Heart left ventricle (tissue), 16 donors: Measurements from ENCODE around the gene RHBDF1. TPM values are rescaled to one million over a fixed set of nuclear protein-coding genes. Genes with fewer than 3 reads are reported as not detected.

Source experiments
- ATAC-seq, 4 donors: fragments of 200-7000 bp; cut with Tn5 transposase; one replicate each; pipeline ENCODE4 v1.9.1; 2020 to 2022; ENCODE audit warnings: moderate library complexity in 4 of 4, mild to moderate bottlenecking in 3 of 4, moderate number of reproducible peaks in 1 of 4
- DNase-seq, 5 donors: peaks; one replicate each; pipeline ENCODE4 v3.0.0-alpha.2; 2020
- H3K27ac ChIP-seq, 12 donors: fragments of 200-600 bp; sonication (generic) in 4 of 12; one replicate each; pipeline versions ENCODE4 v1.5.0 to v1.8.0; 2016 to 2022; ENCODE audit warnings: mild to moderate bottlenecking in 2 of 12
- H3K27me3 ChIP-seq, 9 donors: fragments of 200-600 bp; sonication (generic) in 2 of 9; one replicate each; pipeline versions ENCODE4 v1.5.1 to v1.8.0; 2016 to 2022; ENCODE audit warnings: mild to moderate bottlenecking in 3 of 9
- H3K36me3 ChIP-seq, 9 donors: fragments of 200-600 bp; sonication (generic) in 2 of 9; one replicate each; pipeline versions ENCODE4 v1.5.0 to v1.8.0; 2018 to 2022; ENCODE audit warnings: mild to moderate bottlenecking in 2 of 9
- H3K4me1 ChIP-seq, 12 donors: fragments of 200-600 bp; sonication (generic) in 4 of 12; one replicate each; pipeline versions ENCODE4 v1.5.0 to v1.8.0; 2016 to 2022; ENCODE audit warnings: mild to moderate bottlenecking in 3 of 12
- H3K4me3 ChIP-seq, 12 donors: fragments of 200-600 bp; sonication (generic) in 4 of 12; one replicate each; pipeline versions ENCODE4 v1.5.0 to v1.8.0; 2017 to 2022; ENCODE audit warnings: mild to moderate bottlenecking in 9 of 12, moderate library complexity in 4 of 12
- H3K9me3 ChIP-seq, 12 donors: fragments of 200-600 bp; sonication (generic) in 4 of 12; one replicate each; pipeline versions ENCODE4 v1.5.0 to v1.8.0; 2016 to 2022; ENCODE audit warnings: mild to moderate bottlenecking in 1 of 12
- POLR2A ChIP-seq, 2 donors: fragments of 450-650 bp; IDR thresholded peaks; one replicate each; pipeline ENCODE4 v1.6.1; 2017; ENCODE audit warnings: antibody characterized with exemption in 2 of 2, mild to moderate bottlenecking in 2 of 2, moderate library complexity in 2 of 2
- WGBS, 4 donors: extraction: QIAGEN DNeasy Blood & Tissue Kit in 2 of 4; methylation state at CpG; one replicate each; pipeline versions ENCODE4 v1.1.5 to v1.1.7; 2013 to 2018; 5-methylcytosine and 5-hydroxymethylcytosine counted together
- intact Hi-C, 10 donors: fragments of 100-400 bp; cut with DNase I; formaldehyde crosslinking; loops; one replicate each; pipeline versions ENCODE4 v1.11.1 to v1.14.2; 2022
- polyA plus RNA-seq, 2 donors: library from polyadenylated mRNA; stranded (reverse); fragments of 200-250 nt; gene quantifications; one replicate each; pipeline ENCODE4 v1.2.3, GENCODE V29; 2013
- total RNA-seq, 9 donors: library from RNA; depleted of rRNA in 2 of 9; stranded (reverse); fragments of >200 nt in 2 of 9; fragmentation: NEBNext Ultra II Directional in 3 of 9; extraction: Animal tissue kit (Norgen Biotek cat#: 25700) in 3 of 9; gene quantifications; one replicate each; pipeline versions ENCODE4 v1.1.0 to v1.2.4, GENCODE V29; 2016 to 2023
- TF ChIP-seq, protein P1 (sequence below), 12 donors: fragments of 200-600 bp; sonication (generic) in 4 of 12; IDR thresholded peaks; one replicate each; pipeline versions ENCODE4 v1.5.0 to v1.8.0; 2018 to 2022; ENCODE audit warnings: antibody characterized with exemption in 12 of 12, mild to moderate bottlenecking in 5 of 12
- donor health status: ischemic (EF 13 %, LVEDD 7.1; RV severe dilation, severe dysfunction).
- donor health status: healthy with polysubstance abuse.
- donor health status: DM: no; HTN: yes; CAD: no.
- donor health status: DM: no; HTN: no; CAD: no.
- donor health status: ischemic (EF 25% LVEDD 6.9; RV normal size, moderate dysfunction).
- donor health status: ischemic (EF 25% LVEDD 5.7; RV mildly dilated, moderate dysfunction).
- donor health status: healthy.
- donor health status: DM: yes; HTN: yes; CAD: no.
- donor health status: ischemic (EF 35%, LVEDD 5.7; RV mildly dilated, moderate dysfunction).
- donor health status: nonischemic (EF 11% LVEDD 7.7; RV severe dilation, severe dysfunction).
- donor health status: DM: yes; HTN: yes; CAD: no.
- donor health status: PGD.
- donor health status: ischemic (EF 29% LVEDD 5.4; RV normal size, mild dysfunction).
- donor health status: nonischemic (EF 23%, LVEDD 6.1; RV moderate dilation, normal function).

The RHBDF1 gene
- total and polyA plus RNA-seq, 11 donors: 17.4 to 45.8 (median 23.9) TPM

DNA sequence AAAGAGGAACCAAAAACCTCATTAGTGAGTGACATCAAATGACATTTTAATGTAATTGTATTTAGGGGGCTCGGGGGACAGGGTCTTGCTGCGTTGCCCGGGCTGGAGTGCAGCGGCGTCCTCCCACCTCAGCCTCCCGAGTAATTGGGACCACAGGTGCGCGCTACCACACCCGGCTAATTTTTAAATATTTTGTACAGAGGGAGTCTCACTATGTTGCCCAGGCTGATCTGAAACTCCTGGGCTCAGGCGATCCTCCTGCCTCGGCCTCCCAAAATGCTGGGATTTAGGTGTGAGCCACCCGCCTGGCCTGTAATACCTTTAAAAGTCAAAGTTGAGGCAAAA is 18.2 kb downstream of the RHBDF1 start:
- DNase-seq (no peak), ATAC-seq (no peak)
- no peaks in the 10 kb centered on the region for H3K9me3 ChIP-seq
- peak overlapping the region; percentile 64 to 95 (median 86) for H3K4me3 ChIP-seq
- no peaks in the 10 kb centered on the region for H3K27me3 ChIP-seq
- peak overlapping the region in 10 of 12 donors; percentile 16 to 90 (median 70) for H3K27ac ChIP-seq
- peaks cover 0 to 31% (median 8%) of the 10 kb centered on the region in 12 donors for H3K4me1 ChIP-seq
- TF ChIP-seq POLR2A (IDR thresholded peaks at IDR 0.05): no peak
- TF ChIP-seq, protein P1, sequence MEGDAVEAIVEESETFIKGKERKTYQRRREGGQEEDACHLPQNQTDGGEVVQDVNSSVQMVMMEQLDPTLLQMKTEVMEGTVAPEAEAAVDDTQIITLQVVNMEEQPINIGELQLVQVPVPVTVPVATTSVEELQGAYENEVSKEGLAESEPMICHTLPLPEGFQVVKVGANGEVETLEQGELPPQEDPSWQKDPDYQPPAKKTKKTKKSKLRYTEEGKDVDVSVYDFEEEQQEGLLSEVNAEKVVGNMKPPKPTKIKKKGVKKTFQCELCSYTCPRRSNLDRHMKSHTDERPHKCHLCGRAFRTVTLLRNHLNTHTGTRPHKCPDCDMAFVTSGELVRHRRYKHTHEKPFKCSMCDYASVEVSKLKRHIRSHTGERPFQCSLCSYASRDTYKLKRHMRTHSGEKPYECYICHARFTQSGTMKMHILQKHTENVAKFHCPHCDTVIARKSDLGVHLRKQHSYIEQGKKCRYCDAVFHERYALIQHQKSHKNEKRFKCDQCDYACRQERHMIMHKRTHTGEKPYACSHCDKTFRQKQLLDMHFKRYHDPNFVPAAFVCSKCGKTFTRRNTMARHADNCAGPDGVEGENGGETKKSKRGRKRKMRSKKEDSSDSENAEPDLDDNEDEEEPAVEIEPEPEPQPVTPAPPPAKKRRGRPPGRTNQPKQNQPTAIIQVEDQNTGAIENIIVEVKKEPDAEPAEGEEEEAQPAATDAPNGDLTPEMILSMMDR (IDR thresholded peaks at IDR 0.05): no peak
- intact Hi-C loops: no loop called here
- WGBS, 4 donors: 54 to 64% (median 56%) methylated on average over 12 of the region's 12 CpGs
- peaks cover 0 to 54% (median 41%) of the 10 kb centered on the region in 9 donors for H3K36me3 ChIP-seq

DNA sequence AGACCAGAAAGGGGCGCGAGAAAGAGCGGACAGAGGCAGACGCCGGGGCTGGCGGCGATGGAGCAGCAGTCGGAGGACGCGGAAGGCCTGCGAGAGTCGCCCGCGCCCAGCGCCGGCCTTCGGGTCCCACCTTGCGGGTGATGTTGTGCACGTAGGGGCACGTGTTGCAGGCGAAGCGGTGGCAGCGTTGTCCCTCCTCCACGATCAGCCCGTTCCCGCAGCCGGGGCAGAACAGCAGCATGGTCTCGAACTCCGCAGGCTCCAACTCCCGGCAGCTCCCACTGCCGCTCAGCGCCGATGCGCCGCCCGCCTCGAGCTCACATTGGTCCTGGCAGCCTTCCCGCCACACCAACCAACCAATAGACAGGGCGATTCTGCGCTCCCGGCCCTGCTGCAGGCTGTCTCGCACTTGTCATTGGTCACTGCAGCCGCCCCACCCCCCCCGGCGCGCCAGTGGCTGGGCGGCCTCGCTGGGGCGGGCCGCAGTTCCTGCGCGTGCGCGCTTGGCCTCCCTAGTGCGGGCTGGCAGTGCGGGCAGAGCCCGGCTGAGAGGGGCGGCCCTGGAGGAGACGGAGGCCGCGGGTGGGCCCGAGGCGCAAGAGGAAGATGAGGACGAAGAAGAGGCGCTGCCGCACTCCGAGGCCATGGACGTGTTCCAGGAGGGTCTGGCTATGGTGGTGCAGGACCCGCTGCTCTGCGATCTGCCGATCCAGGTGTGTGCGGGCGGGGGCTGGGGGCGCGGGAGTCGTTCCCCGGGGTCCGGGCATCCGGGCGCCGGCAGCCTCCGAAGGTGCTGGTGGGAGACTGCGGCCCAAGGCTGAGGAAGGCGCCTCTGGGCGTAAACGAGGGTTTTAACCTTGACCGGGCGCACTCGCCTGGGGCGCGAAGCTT is 18.8 kb downstream of the RHBDF1 start, which contains the start of the genes POLR3K and SNRNP25:
Gene POLR3K (minus strand): TSS at position 263 of the 891 bp plus-strand sequence. CDS start 22 bp downstream, at position 241.
Gene SNRNP25 (plus strand): TSS at position 483 of the 891 bp plus-strand sequence. CDS start 189 bp downstream, at position 672.
- intact Hi-C loops: no loop called here
- 0 to 1% (median 1%) methylated on average over 63 to 91 of the region's 91 CpGs for WGBS, 4 donors
- Histone ChIP-seq H3K36me3 (peaks cover 0 to 48% (median 35%) of the 10 kb centered on the region in 9 donors), H3K27me3 (no peaks in the 10 kb centered on the region), H3K4me3 (peak within 1 kb of the TSS; percentile 64 to 95 (median 86)), H3K4me1 (peaks cover 0 to 31% (median 8%) of the 10 kb centered on the region in 12 donors), H3K27ac (peak within 1 kb of the TSS; percentile 47 to 90 (median 80)), H3K9me3 (no peaks in the 10 kb centered on the region)
- peak; percentile 27 to 78 for TF ChIP-seq POLR2A (IDR thresholded peaks at IDR 0.05)
- TF ChIP-seq, protein P1 (IDR thresholded peaks at IDR 0.05): no peak
- ATAC-seq (peak; percentile 95 to 98 (median 96)), DNase-seq (peak; percentile 99 to 100 (median 100))

DNA sequence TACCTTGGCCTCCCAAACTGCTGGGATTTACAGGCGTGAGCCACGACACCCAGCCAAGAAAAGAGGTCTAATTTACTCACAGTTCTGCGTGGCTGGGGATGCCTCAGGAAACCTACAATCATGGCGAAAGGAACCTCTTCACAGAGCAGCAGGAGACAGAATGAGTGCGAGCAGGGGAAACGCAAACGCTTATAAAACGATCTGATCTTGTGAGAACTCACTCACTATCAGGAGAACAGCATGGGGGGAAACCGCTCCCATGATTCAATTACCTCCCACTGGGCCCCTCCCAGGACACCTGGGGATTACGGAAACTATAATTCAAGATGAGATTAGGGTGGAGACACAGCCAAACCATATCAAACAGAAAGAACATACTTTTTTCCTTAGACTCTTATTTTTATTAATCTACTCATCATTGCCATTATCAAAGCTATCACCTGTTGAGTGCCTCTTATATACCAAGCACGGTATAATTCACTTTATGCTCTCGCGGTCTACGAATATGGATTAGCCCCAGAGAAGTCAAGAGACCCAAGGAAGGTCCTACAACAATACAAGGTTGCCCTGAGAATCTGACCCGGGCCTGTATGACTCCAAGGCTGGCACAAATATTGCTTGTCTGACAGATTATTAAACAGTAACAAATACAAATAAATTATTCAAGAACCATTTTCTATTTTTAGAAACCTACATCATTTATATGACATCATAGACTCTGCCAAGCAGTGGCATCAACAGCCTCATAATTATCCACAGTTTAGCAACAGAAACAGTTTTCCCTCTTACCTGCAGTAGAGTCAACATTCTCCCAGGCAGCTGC is 21.5 kb downstream of the RHBDF1 start:
- TF ChIP-seq POLR2A (IDR thresholded peaks at IDR 0.05): no peak
- TF ChIP-seq, protein P1 (IDR thresholded peaks at IDR 0.05): no peak
- Histone ChIP-seq H3K4me3 (no peak overlapping the region), H3K36me3 (peaks cover 0 to 44% (median 29%) of the 10 kb centered on the region in 9 donors), H3K27ac (no peak overlapping the region), H3K9me3 (no peaks in the 10 kb centered on the region), H3K27me3 (no peaks in the 10 kb centered on the region), H3K4me1 (peaks cover 0 to 31% (median 8%) of the 10 kb centered on the region in 12 donors)
- intact Hi-C loops: no loop called here
- DNase-seq (no peak), ATAC-seq (no peak)
- 87 to 94% (median 90%) methylated on average over 15 of the region's 15 CpGs for WGBS, 4 donors
